ENCODE results near the gene SETD7. TPM values are rescaled to one million over a fixed set of nuclear protein-coding genes. Genes with fewer than 3 reads are reported as not detected.

The SETD7 gene
- total RNA-seq, 1 experiment from 2014 or later, result 52.8 TPM

DNA sequence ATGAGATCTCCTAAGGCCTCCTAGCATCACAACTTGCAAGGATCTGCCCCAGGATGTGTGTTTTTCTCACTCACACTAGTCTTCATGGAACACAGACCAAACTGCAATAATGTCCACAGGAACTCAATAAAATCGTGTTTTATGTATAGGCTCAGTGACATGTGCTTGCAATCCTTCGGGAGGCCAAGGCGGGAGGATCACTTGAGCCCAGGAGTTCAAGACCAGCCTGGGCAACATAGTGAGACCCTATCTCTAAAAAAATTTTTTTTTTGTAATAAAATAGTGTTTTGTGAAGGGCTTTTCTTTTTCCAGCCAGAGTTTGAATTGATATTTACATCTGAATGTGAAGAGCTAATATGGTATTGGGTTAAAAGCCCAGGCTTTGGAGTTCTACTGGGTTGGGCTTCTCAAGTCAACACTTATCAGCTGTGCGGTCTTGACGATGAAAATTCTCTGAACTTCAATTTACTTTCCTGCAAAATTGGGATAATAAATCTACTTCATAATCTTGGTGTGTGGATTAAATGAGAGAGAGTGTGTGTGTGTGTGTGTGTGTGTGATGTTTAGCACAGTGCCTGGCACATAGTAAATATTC lies 38.7 kb upstream of the SETD7 start:
- H3K4me1 ChIP-seq (ENCODE audit: insufficient read depth, low read length, poor library complexity, severe bottlenecking), result peaks cover 20% of the 10 kb centered on the region
- no peaks in the 10 kb centered on the region for H3K36me3 ChIP-seq (ENCODE audit: insufficient read depth, low read length, poor library complexity, severe bottlenecking)
- BruUV-seq (replicated peaks), result no TSS peak
- DNase-seq (ENCODE audit: low spot score), result no peak
- intact Hi-C loops (cut with micrococcal nuclease; ENCODE audit: unreplicated experiment), result no loop called here
- H3K27me3 ChIP-seq (replicated peaks; ENCODE audit: insufficient read depth, low read depth, low read length, poor library complexity), result no peaks in the 10 kb centered on the region
- ChIA-PET POLR2A (ENCODE audit: low non-redundant PET) (no interaction called here), CTCF (no interaction called here)
- no peak overlapping the region for H3K27ac ChIP-seq (ENCODE audit: low read depth, low read length, poor library complexity, severe bottlenecking)
- TF ChIP-seq, protein P1, sequence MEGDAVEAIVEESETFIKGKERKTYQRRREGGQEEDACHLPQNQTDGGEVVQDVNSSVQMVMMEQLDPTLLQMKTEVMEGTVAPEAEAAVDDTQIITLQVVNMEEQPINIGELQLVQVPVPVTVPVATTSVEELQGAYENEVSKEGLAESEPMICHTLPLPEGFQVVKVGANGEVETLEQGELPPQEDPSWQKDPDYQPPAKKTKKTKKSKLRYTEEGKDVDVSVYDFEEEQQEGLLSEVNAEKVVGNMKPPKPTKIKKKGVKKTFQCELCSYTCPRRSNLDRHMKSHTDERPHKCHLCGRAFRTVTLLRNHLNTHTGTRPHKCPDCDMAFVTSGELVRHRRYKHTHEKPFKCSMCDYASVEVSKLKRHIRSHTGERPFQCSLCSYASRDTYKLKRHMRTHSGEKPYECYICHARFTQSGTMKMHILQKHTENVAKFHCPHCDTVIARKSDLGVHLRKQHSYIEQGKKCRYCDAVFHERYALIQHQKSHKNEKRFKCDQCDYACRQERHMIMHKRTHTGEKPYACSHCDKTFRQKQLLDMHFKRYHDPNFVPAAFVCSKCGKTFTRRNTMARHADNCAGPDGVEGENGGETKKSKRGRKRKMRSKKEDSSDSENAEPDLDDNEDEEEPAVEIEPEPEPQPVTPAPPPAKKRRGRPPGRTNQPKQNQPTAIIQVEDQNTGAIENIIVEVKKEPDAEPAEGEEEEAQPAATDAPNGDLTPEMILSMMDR (conservative IDR thresholded peaks at IDR 0.05; ENCODE audit: low read depth, low read length), result no peak
- no peak for TF ChIP-seq EZH2 (IDR thresholded peaks at IDR 0.05; ENCODE audit: borderline replicate concordance, low read depth, low read length, poor library complexity, severe bottlenecking)
- no peaks in the 10 kb centered on the region for H3K9me3 ChIP-seq (ENCODE audit: low read depth, low read length, poor library complexity, severe bottlenecking)
- no peak overlapping the region for H3K4me3 ChIP-seq (ENCODE audit: low read depth, low read length, poor library complexity, severe bottlenecking)

DNA sequence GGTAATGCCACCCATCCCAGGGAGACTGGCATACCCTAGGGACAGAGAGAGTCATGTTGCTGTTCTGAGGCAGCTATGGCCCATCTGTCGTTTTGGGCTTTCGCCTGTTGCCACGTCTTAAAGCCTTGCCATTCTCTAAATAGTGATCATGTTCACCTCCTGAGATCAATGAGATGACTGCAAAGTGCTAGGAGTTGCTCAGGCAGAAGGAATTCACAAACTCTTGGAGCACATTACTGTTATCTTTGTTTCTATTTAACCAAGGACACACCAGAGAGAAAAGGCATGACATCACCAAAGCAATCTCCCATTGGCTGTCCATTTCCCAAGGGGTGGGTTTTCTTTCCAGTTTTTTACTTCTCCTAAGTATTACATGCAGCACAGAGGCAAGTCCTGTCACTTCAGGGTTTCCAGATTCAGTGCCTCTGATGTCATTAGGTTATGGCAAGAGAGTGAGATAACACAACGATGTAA lies 37.1 kb upstream of the SETD7 start:
- BruUV-seq (replicated peaks), result no TSS peak
- H3K4me1 ChIP-seq (ENCODE audit: insufficient read depth, low read length, poor library complexity, severe bottlenecking), result peaks cover 20% of the 10 kb centered on the region
- H3K36me3 ChIP-seq (ENCODE audit: insufficient read depth, low read length, poor library complexity, severe bottlenecking), result no peaks in the 10 kb centered on the region
- no peak overlapping the region for H3K4me3 ChIP-seq (ENCODE audit: low read depth, low read length, poor library complexity, severe bottlenecking)
- H3K27ac ChIP-seq (ENCODE audit: low read depth, low read length, poor library complexity, severe bottlenecking), result no peak overlapping the region
- no peaks in the 10 kb centered on the region for H3K9me3 ChIP-seq (ENCODE audit: low read depth, low read length, poor library complexity, severe bottlenecking)
- CTCF ChIA-PET, result no interaction called here
- intact Hi-C loops (cut with micrococcal nuclease; ENCODE audit: unreplicated experiment), result no loop called here
- no peak for TF ChIP-seq EZH2 (IDR thresholded peaks at IDR 0.05; ENCODE audit: borderline replicate concordance, low read depth, low read length, poor library complexity, severe bottlenecking)
- TF ChIP-seq, protein P1 (conservative IDR thresholded peaks at IDR 0.05; ENCODE audit: low read depth, low read length), result no peak
- peak; percentile 41 for DNase-seq (ENCODE audit: low spot score)
- POLR2A ChIA-PET (ENCODE audit: low non-redundant PET), result interaction anchor here (0.6 kb wide), 1 partner anchor 287 kb away, joined by 3 read pairs; no protein-coding TSS in a partner anchor
- no peaks in the 10 kb centered on the region for H3K27me3 ChIP-seq (replicated peaks; ENCODE audit: insufficient read depth, low read depth, low read length, poor library complexity)

DNA sequence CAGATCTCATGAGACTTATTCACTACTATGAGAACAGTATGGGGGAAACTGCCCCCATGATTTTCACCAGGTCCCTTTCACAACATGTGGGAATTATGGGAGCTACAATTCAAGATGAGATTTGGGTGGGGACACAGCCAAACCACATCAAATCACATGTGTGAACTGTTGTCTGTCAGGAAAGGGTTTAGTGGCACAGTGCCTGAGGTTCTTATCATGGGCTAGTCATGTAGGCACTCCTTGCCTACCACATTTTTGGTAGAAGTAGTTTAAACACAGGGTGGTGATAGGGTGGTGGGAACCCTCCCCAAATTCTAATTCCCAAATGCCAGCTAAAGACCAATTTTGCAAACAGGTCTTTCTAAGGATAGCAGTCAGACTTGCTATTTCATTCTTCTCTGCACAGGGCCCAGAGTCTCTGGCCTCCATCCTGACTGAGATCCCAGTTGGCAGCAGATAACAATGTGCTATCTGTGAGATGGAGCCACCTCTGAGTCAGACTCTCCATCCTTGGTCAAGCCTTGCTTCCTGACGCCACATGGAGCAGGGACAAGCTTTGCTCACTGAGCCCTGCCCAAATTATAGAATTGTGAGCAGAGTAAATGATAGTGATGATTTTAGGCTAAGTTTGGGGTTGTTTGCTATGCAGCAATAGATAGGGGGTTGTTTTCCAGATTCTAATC lies 33.5 kb upstream of the SETD7 start:
- POLR2A ChIA-PET (ENCODE audit: low non-redundant PET), result no interaction called here
- CTCF ChIA-PET, result no interaction called here
- BruUV-seq (replicated peaks), result no TSS peak
- H3K4me1 ChIP-seq (ENCODE audit: insufficient read depth, low read length, poor library complexity, severe bottlenecking), result no peaks in the 10 kb centered on the region
- no peaks in the 10 kb centered on the region for H3K9me3 ChIP-seq (ENCODE audit: low read depth, low read length, poor library complexity, severe bottlenecking)
- H3K27me3 ChIP-seq (replicated peaks; ENCODE audit: insufficient read depth, low read depth, low read length, poor library complexity), result no peaks in the 10 kb centered on the region
- no peaks in the 10 kb centered on the region for H3K36me3 ChIP-seq (ENCODE audit: insufficient read depth, low read length, poor library complexity, severe bottlenecking)
- TF ChIP-seq, protein P1 (conservative IDR thresholded peaks at IDR 0.05; ENCODE audit: low read depth, low read length), result no peak
- DNase-seq (ENCODE audit: low spot score), result no peak
- H3K4me3 ChIP-seq (ENCODE audit: low read depth, low read length, poor library complexity, severe bottlenecking), result no peak overlapping the region
- intact Hi-C loops (cut with micrococcal nuclease; ENCODE audit: unreplicated experiment), result no loop called here
- H3K27ac ChIP-seq (ENCODE audit: low read depth, low read length, poor library complexity, severe bottlenecking), result no peak overlapping the region

Data from A673 (cell line).